GM13977 (cell line): ENCODE data around the gene GRK5.

Experiments used
- DNase-seq: peaks from one replicate; pipeline ENCODE4 v3.0.0; 2012; ENCODE audit warnings: low spot score
- in situ Hi-C: fragments of 300-500 bp; cut with MboI; formaldehyde crosslinking; loops from one replicate; pipeline ENCODE4 v1.12.0; 2022; ENCODE audit warnings: low sequenced_read_pairs, low pct_unique_long_range_greater_than_20kb, mixed read lengths, inconsistent platforms; ENCODE audit not compliant: unreplicated experiment
- TF ChIP-seq, protein P1 (sequence below): IDR thresholded peaks from 2 replicates; pipeline ENCODE4 v1.5.1; 2012; ENCODE audit warnings: mild to moderate bottlenecking, control low read depth; ENCODE audit not compliant: insufficient read depth; ENCODE audit errors: extremely low read depth, missing control alignments

GRK5 gene

DNA sequence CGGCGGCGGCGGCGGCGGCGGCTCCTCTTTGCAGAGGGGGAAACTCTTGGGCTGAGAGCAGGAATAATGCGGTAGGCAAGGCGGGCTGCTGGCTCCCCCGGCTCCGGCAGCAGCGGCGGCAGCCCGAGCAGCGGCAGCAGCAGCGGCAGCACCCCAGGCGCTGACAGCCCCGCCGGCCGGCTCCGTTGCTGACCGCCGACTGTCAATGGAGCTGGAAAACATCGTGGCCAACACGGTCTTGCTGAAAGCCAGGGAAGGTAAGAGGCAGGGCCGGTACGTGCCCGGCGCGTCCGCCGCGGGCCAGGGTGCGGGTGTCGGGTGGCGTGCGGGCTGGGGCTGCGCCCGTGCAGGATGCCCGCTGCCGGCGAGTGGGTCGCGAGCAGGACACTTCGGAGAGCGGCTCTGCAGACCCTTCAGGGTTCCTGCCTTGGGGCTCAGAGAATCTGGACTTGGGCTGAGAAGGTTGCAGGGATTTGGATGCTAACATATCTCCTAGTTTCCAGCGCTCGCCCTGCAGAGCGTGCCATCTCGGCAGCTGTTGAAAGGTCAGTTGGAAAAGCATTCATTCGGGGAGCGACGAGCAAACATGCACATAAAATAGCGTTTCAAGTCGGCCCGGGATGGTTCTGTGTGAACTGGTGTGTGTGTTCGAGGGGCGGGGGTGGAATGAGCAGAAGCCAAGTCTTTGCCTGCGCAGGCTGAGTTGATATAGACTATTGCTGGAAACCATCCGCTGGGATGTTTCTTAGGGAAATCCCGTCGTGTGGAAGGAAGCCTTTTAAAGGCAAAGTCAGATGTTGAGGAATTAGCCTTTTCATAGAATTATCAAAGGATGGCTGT, 562 bp downstream of the GRK5 start:
- no peak for DNase-seq
- in situ Hi-C loops, result loop anchor here (5.0 kb wide), 1 partner anchor 209 kb away; no protein-coding TSS in a partner anchor
- TF ChIP-seq, protein P1, sequence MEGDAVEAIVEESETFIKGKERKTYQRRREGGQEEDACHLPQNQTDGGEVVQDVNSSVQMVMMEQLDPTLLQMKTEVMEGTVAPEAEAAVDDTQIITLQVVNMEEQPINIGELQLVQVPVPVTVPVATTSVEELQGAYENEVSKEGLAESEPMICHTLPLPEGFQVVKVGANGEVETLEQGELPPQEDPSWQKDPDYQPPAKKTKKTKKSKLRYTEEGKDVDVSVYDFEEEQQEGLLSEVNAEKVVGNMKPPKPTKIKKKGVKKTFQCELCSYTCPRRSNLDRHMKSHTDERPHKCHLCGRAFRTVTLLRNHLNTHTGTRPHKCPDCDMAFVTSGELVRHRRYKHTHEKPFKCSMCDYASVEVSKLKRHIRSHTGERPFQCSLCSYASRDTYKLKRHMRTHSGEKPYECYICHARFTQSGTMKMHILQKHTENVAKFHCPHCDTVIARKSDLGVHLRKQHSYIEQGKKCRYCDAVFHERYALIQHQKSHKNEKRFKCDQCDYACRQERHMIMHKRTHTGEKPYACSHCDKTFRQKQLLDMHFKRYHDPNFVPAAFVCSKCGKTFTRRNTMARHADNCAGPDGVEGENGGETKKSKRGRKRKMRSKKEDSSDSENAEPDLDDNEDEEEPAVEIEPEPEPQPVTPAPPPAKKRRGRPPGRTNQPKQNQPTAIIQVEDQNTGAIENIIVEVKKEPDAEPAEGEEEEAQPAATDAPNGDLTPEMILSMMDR, result no peak

DNA sequence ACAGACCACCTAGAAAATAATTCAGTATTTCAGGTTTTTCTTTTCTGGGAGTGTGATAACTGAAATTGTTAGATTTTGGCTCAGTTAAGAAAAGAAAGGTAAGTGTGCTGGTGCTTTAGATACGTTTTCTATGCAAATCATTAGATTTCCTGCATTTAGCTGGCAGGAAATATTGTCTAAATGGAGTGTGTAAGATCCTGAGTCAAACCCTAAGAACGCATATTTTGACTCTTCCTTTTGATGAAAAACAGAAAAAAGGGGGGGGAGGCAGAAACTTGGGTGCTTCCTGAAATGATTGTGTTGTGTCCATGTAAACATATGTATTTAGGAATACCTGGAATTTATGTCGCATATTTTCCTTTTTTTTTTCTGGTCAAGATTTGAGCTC, 1.2 kb downstream of the GRK5 start:
- TF ChIP-seq, protein P1, result no peak
- DNase-seq, result no peak
- in situ Hi-C loops, result loop anchor here (5.0 kb wide), 1 partner anchor 209 kb away; no protein-coding TSS in a partner anchor

DNA sequence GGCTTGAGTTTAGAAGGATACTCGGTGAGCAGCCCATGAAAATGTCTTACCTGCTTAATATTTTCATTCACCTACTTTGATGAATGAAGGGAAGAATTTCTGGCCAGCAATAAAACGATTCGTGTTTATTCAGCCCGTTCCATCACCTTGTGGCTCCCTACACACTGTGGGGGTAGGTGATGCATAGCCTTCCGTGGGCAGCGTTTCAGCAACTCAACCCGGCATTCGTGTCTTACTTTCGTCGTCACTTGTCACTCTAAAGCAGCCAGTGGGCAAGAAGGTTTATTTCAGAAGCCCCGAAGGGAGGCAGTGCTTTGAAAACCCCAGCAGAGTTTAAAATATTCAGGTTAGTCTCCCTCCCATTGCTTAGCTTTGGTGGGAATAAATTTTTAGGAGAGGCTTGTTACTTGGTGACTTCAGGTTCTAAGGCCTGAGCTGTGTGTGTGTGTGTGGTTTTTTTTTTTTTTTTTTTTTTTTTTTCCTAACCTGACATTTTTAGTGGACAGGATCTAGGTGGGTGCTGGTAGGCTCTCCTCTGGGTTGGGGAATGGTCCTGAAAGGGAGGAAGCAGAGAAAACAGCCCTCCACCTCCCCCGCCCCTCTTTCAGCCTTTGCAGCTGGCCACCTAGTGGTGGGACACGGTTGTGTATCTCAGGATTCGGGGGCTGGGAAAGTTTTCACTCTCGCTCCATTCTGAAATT, 1.8 kb downstream of the GRK5 start:
- in situ Hi-C loops, result loop anchor here (5.0 kb wide), 1 partner anchor 208 kb away; no protein-coding TSS in a partner anchor
- TF ChIP-seq, protein P1, result peak; percentile 88
- DNase-seq, result peak; percentile 45

DNA sequence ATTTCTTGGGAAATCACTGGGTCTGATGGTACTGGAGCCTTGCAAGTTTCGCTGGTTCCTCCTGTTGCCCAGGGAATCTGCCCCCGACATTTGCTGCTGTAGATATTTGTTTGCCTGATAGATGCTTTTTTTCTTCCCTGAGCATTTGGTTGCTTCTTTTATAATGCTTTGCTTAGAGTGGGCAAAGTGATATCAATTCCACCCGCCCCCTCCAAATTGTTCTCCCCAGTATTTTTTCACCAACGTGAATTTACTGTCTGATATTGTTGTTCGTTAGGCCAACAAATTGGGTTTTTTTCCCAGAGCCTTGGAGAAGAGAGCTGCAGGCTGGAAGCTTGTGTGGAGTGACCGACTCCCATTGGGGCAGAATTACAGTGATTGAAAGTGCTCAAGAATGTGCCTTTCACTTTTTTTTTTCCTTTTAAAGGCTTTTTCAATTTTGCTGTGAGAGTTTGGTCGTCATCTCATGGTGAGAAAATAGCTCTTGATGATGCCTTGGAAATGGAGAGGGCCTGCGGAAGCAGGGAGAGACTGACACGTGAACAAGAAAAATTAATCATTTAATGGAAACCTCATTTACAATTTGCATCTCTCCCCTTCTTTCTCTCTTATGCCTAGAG, 2.5 kb downstream of the GRK5 start:
- DNase-seq, result no peak
- in situ Hi-C loops, result loop anchor here (5.0 kb wide), 1 partner anchor 207 kb away; no protein-coding TSS in a partner anchor
- TF ChIP-seq, protein P1, result no peak

DNA sequence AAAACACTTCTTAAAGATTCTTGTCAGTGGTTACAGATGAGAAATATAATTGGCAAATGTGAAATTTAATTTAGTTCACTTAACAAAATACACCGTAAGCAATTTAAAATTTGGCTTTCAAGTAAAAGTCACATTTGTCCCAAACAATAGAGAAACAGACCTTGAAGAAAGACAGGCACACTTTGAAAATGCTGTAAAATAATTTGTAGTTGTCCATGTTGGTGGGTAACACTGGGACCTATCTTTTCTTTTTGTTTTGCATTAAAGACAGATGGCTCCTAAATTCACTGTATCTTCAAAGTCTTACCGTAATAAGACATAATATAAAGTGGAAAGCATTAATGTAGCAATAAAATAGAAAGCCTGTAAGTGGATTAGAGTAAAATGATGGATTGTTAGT, 3.3 kb downstream of the GRK5 start:
- in situ Hi-C loops, result no loop called here
- DNase-seq, result no peak

DNA sequence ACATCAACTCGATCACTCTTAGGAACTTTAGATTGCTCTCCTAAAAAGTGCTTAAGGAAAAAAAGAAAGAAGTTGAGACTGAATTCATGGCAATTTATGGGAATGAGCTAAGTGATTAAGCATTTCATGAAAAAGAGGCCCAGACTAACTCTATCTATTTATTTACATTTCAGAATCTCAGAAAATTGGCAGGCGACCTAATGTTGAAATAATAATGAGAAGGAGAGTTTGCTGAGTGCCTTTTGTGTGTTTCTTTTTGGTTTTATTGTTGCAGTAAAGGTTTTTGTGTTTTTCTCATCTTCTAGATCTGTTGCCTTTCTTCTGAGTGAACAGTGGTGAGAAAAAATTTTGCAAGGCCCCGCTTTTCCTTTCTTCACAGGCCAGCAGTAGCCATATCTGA, 3.8 kb downstream of the GRK5 start:
- no peak for DNase-seq
- in situ Hi-C loops, result no loop called here
- TF ChIP-seq, protein P1, result no peak

More for the DNA sequence above, 3.3 kb downstream of the GRK5 start:
- TF ChIP-seq, protein P1, result no peak
